ENCODE results near the gene RABGGTB.
A peak's percentile ranks its signal among the peaks of the same experiment; 100 is the strongest.
"Not testable (repeated sequence)": the region's sequence is repeated elsewhere in the genome, so short reads cannot be mapped to it uniquely, and the experiment has no call there.

The RABGGTB gene

GRCh38 chr1:75785983-75786853, at the start of gene RABGGTB:
RABGGTB (plus strand) TSS chr1:75786256; CDS start chr1:75786272, 16 bp downstream.
- DNase-seq: peak; percentile 98

GRCh38 chr1:75742047-75742625, 43.9 kb upstream of the RABGGTB start:
- DNase-seq: no peak

GRCh38 chr1:75745276-75745675, 40.8 kb upstream of the RABGGTB start:
- DNase-seq: no peak

- not testable (repeated sequence) for DNase-seq
Measured at GRCh38 chr1:75757210-75757609, 28.8 kb upstream of the RABGGTB start.

- DNase-seq: not testable (repeated sequence)
Measured at GRCh38 chr1:75758543-75758942, 27.5 kb upstream of the RABGGTB start.

GRCh38 chr1:75764057-75764655, 21.9 kb upstream of the RABGGTB start:
- DNase-seq: peak; percentile 45

- no peak for DNase-seq
Measured at GRCh38 chr1:75765697-75766355, 20.2 kb upstream of the RABGGTB start.

GRCh38 chr1:75768016-75768415, 18.0 kb upstream of the RABGGTB start:
- DNase-seq: no peak

- DNase-seq: no peak
Measured at GRCh38 chr1:75770761-75771160, 15.3 kb upstream of the RABGGTB start.

GRCh38 chr1:75771978-75772377, 14.1 kb upstream of the RABGGTB start:
- DNase-seq: no peak

GRCh38 chr1:75777812-75778211, 8.2 kb upstream of the RABGGTB start:
- DNase-seq: not testable (repeated sequence)

- DNase-seq: not testable (repeated sequence)
Measured at GRCh38 chr1:75778694-75779093, 7.4 kb upstream of the RABGGTB start.

- not testable (repeated sequence) for DNase-seq
Measured at GRCh38 chr1:75780183-75780582, 5.9 kb upstream of the RABGGTB start.

- not testable (repeated sequence) for DNase-seq
Measured at GRCh38 chr1:75783920-75784319, 2.1 kb upstream of the RABGGTB start.

GRCh38 chr1:75785320-75785982, 605 bp upstream of the RABGGTB start:
- DNase-seq: no peak

GRCh38 chr1:75786901-75787493, 941 bp downstream of the RABGGTB start:
- no peak for DNase-seq

- no peak for DNase-seq
Measured at GRCh38 chr1:75787524-75787923, 1.5 kb downstream of the RABGGTB start.

- DNase-seq: no peak
Measured at GRCh38 chr1:75789988-75790387, 3.9 kb downstream of the RABGGTB start.

GRCh38 chr1:75791022-75791421, 5.0 kb downstream of the RABGGTB start:
- DNase-seq: peak; percentile 15

- DNase-seq: no peak
Measured at GRCh38 chr1:75792091-75792490, 6.0 kb downstream of the RABGGTB start.

- no peak for DNase-seq
Measured at GRCh38 chr1:75794382-75794781, 8.3 kb downstream of the RABGGTB start.

GRCh38 chr1:75795703-75796193, 9.7 kb downstream of the RABGGTB start:
- peak; percentile 45 for DNase-seq

Measured in OCI-M1 (cell line).